ENCODE data around the gene HMX2.
A peak's percentile ranks its signal among the peaks of the same experiment; 100 is the strongest.
"Not testable (repeated sequence)": the region's sequence is repeated elsewhere in the genome, so short reads cannot be mapped to it uniquely, and the experiment has no call there.

HMX2 gene

GRCh38 chr10:123153486-123154091 is 5.7 kb downstream of the HMX2 start:
- DNase-seq, result no peak

- peak; percentile 97 for DNase-seq
Observed at GRCh38 chr10:123154092-123154710, 6.3 kb downstream of the HMX2 start, which contains the start of gene BUB3. BUB3 (plus strand) TSS chr10:123154402; CDS start chr10:123154918, 516 bp downstream.

DNA sequence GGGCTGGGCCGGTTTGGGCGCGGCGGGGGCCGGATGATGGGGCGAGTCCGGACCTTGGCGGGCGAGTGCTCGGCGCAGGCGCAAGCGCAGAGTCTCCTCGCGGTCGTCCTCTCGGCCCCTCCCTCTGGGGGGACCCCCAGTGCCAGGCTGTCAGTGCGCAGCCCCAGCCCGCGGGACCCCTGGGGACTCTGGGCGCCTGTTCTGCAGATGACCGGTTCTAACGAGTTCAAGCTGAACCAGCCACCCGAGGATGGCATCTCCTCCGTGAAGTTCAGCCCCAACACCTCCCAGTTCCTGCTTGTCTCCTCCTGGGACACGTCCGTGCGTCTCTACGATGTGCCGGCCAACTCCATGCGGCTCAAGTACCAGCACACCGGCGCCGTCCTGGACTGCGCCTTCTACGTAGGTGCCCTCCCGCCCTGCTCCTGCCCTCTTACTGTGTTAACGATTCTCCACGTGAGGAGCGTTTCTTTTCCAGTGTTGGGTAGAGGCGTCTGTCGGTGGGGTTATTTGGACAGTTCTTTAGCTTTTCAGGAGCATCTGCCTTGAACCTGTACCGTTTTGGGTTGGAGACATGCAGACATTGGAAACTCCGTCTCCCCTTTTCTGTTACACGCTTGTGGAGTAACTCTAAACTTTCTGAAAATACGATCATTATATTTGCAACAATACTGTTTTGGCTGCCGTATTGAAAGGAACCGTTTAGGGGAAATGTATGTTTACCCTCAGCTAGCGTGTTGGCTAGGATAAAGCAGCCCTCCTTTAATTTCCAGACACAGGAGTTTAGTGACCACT is 7.0 kb downstream of the HMX2 start:
- no peak for DNase-seq

- DNase-seq, result no peak
Observed at GRCh38 chr10:123156078-123156477, 8.1 kb downstream of the HMX2 start.

GRCh38 chr10:123157210-123157609 is 9.3 kb downstream of the HMX2 start:
- DNase-seq, result no peak

DNA sequence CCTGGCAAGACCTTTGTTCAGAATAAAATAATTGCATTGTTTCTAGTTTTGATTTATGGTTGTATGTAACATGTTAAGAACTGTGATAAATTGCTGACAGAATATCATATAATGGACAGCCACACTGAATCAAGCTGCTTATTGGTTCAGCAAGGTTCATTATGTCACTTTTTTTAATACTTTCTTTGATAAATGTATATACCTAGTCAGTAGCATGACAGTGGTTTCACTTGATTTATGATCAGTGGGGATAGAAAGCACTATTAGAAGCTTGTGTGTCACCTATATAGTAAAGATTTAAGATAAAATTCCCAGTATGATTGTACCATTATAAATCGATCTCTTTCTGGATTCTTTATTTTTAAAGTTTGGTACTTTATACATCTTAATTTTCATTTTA is 10.7 kb downstream of the HMX2 start:
- no peak for DNase-seq

DNA sequence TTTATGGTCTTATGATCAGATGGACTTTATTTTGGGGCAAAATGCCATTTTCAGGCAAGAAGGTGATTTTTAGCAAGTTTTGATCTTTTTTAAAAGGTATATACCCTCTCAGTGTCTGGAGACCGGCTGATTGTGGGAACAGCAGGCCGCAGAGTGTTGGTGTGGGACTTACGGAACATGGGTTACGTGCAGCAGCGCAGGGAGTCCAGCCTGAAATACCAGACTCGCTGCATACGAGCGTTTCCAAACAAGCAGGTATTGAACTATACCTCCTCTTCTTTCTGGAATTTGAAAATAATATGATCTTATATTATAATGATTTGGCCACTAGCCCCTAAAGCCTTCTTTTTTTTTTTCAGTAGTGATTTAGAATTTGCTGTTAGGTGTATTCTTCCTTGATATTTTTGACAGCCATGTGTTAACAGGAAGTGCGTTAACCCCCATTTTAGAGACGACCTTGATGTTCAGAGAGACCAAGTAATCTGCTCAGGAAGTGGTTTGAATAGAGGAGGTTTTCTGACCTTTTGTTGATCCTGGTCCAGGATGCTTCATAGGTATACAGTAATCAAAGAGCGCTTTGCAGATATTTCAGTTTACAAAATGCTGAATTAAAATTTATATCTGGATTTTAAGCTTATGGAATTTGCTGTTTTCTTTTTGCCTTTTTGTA is 12.5 kb downstream of the HMX2 start:
- DNase-seq, result no peak

GRCh38 chr10:123164319-123164718 is 16.4 kb downstream of the HMX2 start:
- no peak for DNase-seq

- no peak for DNase-seq
Observed at GRCh38 chr10:123165445-123166072, 17.6 kb downstream of the HMX2 start.

GRCh38 chr10:123166618-123167017 is 18.7 kb downstream of the HMX2 start:
- no peak for DNase-seq

DNA sequence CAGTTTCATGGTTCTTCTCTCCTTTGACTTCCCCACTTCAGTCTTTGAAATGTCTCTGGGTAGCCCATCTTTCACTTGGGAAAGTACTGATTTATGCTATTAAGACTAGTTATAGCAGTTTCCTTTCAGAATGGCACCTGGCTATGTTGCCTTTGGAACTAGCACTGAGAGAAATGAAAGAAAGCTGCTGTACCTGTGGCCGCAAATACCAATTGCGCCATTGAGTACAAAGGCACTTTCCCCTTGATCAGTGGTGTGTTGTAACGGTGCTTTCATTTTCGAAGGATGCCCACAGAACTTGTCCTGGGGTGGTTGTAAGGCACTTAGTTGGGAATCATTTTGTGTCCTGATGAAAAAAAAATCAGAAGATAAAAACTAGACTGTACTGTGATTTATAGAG is 23.0 kb downstream of the HMX2 start:
- DNase-seq, result no peak

- DNase-seq, result not testable (repeated sequence)
Observed at GRCh38 chr10:123171616-123172015, 23.7 kb downstream of the HMX2 start.

GRCh38 chr10:123175389-123176387 is 27.8 kb downstream of the HMX2 start:
- no peak for DNase-seq

GRCh38 chr10:123178390-123178789 is 30.5 kb downstream of the HMX2 start:
- not testable (repeated sequence) for DNase-seq

DNA sequence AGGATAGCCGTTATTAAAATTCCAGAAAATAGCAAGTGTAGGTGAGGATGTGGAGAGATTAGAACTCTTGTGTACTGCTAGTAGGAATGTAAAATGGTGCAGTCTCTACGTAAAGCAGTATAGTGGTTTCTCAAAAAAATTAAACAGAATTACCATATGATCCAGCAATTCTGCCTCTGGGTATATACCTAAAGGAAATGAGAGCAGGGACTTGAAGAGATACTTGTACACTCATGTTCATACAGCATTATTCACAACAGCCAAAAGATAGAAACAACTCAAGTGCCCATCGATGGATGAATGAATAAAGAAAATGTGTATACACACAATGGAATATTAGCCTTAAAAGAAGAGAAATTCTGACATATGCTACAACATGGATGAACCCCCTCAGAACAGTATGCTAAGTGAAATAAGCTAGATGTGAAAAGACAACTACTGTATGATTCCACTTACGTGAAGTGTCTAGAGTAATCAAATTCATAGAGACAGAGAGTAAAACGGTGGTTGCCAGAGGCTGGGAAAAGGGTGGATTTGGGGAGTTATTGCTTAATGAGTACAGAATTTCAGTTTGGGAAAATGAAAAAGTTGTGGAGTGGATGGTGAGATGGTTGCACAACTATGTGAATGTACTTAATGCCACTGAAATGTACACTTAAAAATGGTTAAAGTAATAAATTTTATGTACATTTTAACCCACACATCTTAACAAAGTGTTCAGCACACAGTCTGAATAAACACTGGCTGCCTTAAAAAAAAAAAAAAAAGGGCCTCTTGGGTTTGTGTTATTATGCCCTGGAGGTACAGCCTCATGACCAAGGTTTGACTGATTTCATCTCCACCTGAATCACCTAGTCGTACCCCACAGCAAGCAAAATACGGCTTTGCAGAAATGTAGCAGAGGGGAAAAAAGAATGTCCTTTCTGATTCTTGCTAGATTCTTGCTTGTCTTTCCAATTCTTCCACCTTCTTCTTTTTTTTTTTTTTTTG is 32.5 kb downstream of the HMX2 start:
- no peak for DNase-seq

GRCh38 chr10:123183724-123184123 is 35.8 kb downstream of the HMX2 start:
- no peak for DNase-seq

DNA sequence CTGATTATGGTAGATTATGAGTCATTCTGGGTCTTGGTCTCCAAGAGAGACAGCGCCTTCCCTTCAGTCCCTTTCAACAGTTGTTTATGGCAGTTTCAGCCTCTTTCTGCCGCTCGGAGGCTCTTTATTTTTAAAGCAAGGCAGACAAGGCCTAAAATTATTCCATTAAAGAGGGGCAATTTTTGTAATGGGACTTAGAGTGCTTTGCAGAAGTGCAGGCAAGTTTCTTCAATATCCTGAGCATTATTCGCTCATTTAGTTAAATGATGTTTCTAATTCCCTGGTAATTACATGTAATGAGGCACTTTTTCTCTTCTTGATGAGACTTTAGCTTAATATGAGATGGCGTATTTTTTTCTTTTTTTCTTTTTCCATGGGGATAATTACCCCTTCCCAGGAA is 39.8 kb downstream of the HMX2 start:
- DNase-seq, result no peak

DNA sequence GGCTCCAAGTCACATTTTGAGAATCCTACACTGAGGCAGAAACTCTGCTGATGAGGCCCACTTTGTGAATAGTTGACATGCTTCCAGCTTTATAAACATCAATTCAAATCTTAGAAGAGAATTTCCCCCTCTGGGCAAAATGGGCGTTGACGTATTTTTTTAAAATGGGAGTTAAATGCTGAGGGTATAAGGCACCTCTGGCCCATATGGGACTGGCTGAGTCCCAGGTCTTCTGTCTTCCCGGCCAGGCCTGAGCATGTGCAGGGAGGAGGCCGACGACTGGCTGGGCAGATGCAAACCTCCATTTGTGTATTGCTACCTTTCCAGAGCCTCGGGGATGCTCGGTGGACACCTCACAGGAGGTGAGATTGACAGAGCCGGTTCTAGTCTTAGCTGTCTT is 44.0 kb downstream of the HMX2 start:
- no peak for DNase-seq

- DNase-seq, result no peak
Observed at GRCh38 chr10:123194056-123194455, 46.1 kb downstream of the HMX2 start.
